ENCODE results near the gene RIC1. TPM values are rescaled to one million over a fixed set of nuclear protein-coding genes. Genes with fewer than 3 reads are reported as not detected.

The RIC1 gene
- total and polyA plus RNA-seq, 2 of the 13 experiments (the other 11 are each of a cell fraction or from before 2014, with no cell fraction given), result 18.2 to 19.0 TPM

DNA sequence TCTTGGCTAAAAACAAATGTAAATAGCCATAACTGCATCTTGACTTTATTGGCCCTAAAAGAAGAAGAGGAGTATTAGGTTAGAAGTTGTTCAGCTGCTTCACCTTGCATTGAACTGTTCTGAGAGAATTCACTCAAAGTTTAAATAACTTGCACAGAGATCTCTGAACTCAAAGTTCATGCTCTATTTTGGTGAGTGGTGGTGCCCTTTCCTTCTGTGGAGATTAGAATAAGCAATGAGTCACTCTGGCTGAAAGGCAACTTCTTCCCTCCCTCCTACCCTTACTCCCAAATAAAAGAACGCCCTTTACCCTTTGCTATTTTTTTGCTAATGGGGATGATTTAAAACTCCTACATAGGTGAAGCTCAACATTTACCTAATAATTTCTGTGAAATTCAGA is 155.1 kb downstream of the RIC1 start (continued):
- TF ChIP-seq, protein P1, sequence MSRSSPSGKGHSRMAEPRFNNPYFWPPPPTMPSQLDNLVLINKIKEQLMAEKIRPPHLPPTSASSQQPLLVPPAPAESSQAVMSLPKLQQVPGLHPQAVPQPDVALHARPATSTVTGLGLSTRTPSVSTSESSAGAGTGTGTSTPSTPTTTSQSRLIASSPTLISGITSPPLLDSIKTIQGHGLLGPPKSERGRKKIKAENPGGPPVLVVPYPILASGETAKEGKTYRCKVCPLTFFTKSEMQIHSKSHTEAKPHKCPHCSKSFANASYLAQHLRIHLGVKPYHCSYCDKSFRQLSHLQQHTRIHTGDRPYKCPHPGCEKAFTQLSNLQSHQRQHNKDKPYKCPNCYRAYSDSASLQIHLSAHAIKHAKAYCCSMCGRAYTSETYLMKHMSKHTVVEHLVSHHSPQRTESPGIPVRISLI (CRISPR knock-in tag; IDR thresholded peaks at IDR 0.05; ENCODE audit: borderline replicate concordance), result no peak
- TF ChIP-seq ESRRA (CRISPR knock-in tag; IDR thresholded peaks at IDR 0.05; ENCODE audit: low read depth), result no peak
- TF ChIP-seq POLR2A (IDR thresholded peaks at IDR 0.05; ENCODE audit: insufficient read depth in 1 of 2, low read depth in 2 of 2, low read length in 2 of 2), result no peak
- TF ChIP-seq, protein P2, sequence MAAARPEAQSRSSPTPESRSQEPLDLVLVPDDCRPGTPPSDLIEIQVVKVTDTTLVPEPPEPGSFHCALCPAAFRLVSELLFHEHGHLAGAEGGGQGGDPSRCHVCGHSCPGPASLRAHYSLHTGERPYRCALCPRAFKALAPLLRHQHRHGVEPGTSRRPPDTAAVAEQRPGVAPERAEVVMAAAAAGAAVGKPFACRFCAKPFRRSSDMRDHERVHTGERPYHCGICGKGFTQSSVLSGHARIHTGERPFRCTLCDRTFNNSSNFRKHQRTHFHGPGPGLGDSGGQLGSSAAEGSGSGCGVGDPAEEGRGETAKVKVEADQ (CRISPR knock-in tag; IDR thresholded peaks at IDR 0.05; ENCODE audit: borderline replicate concordance), result no peak
- no peak for TF ChIP-seq KLF6 (CRISPR knock-in tag; IDR thresholded peaks at IDR 0.05)
- peak; percentile 47; the same call in 1 of the 2 replicates for TF ChIP-seq RXRB (CRISPR knock-in tag; IDR thresholded peaks at IDR 0.05; ENCODE audit: borderline replicate concordance)
- TF ChIP-seq ZNF75D (CRISPR knock-in tag; IDR thresholded peaks at IDR 0.05; ENCODE audit: borderline replicate concordance), result no peak
- no peak for TF ChIP-seq ADNP (CRISPR knock-in tag; IDR thresholded peaks at IDR 0.05)
- TF ChIP-seq, protein P3, sequence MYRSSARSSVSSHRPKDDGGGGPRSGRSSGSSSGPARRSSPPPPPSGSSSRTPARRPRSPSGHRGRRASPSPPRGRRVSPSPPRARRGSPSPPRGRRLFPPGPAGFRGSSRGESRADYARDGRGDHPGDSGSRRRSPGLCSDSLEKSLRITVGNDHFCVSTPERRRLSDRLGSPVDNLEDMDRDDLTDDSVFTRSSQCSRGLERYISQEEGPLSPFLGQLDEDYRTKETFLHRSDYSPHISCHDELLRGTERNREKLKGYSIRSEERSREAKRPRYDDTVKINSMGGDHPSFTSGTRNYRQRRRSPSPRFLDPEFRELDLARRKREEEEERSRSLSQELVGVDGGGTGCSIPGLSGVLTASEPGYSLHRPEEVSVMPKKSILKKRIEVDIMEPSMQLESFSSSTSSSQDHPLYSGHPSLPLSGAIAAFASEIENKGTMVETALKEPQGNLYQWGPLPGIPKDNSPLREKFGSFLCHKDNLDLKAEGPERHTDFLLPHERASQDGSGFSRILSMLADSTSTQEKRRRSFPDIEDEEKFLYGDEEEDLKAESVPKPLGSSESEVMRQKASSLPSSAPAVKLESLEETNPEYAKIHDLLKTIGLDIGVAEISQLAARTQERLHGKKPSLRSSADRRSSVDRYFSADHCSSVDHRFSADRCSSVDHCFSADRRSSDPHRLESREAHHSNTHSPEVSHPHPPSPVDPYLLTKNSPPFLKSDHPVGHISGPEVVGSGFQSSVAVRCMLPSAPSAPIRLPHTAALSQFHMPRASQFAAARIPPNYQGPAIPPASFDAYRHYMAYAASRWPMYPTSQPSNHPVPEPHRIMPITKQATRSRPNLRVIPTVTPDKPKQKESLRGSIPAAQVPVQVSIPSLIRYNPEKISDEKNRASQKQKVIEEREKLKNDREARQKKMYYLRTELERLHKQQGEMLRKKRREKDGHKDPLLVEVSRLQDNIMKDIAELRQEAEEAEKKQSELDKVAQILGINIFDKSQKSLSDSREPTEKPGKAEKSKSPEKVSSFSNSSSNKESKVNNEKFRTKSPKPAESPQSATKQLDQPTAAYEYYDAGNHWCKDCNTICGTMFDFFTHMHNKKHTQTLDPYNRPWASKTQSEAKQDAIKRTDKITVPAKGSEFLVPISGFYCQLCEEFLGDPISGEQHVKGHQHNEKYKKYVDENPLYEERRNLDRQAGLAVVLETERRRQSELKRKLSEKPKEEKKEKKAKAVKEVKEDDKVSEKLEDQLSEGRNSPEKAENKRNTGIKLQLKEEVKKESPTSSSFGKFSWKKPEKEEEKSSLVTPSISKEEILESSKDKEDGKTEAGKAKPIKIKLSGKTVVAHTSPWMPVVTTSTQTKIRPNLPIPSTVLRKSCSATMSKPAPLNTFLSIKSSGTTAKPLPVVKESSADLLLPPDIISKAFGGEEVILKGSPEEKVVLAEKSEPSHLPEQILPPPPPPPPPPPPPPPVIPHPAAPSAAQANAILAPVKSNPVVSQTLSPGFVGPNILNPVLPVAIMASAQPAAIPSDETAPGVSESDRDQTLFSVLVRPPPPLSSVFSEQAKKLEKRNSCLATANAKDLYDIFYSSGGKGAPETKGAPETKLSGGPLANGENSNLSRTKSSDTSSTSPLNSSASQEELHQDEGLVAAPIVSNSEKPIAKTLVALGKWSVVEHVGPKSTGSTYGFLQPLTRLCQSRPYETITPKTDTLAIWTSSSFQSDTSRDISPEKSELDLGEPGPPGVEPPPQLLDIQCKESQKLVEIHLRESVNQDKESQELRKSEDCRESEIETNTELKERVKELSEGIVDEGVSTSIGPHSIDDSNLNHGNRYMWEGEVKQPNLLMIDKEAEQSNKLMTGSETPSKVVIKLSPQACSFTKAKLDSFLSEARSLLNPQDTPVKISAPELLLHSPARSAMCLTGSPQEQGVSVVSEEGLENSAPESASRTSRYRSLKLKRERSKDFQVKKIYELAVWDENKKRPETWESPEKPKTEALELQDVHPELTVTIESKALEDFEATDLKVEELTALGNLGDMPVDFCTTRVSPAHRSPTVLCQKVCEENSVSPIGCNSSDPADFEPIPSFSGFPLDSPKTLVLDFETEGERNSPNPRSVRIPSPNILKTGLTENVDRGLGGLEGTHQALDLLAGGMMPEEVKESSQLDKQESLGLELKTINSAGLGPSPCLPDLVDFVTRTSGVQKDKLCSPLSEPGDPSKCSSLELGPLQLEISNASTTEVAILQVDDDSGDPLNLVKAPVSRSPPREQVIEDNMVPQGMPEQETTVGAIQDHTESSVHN (CRISPR knock-in tag; IDR thresholded peaks at IDR 0.05), result no peak
- TF ChIP-seq, protein P4, sequence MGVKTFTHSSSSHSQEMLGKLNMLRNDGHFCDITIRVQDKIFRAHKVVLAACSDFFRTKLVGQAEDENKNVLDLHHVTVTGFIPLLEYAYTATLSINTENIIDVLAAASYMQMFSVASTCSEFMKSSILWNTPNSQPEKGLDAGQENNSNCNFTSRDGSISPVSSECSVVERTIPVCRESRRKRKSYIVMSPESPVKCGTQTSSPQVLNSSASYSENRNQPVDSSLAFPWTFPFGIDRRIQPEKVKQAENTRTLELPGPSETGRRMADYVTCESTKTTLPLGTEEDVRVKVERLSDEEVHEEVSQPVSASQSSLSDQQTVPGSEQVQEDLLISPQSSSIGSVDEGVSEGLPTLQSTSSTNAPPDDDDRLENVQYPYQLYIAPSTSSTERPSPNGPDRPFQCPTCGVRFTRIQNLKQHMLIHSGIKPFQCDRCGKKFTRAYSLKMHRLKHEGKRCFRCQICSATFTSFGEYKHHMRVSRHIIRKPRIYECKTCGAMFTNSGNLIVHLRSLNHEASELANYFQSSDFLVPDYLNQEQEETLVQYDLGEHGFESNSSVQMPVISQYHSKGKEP (CRISPR knock-in tag; IDR thresholded peaks at IDR 0.05), result no peak
- no peak for TF ChIP-seq PLRG1 (conservative IDR thresholded peaks at IDR 0.05)
- TF ChIP-seq, protein P5, sequence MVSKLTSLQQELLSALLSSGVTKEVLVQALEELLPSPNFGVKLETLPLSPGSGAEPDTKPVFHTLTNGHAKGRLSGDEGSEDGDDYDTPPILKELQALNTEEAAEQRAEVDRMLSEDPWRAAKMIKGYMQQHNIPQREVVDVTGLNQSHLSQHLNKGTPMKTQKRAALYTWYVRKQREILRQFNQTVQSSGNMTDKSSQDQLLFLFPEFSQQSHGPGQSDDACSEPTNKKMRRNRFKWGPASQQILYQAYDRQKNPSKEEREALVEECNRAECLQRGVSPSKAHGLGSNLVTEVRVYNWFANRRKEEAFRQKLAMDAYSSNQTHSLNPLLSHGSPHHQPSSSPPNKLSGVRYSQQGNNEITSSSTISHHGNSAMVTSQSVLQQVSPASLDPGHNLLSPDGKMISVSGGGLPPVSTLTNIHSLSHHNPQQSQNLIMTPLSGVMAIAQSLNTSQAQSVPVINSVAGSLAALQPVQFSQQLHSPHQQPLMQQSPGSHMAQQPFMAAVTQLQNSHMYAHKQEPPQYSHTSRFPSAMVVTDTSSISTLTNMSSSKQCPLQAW (CRISPR knock-in tag; IDR thresholded peaks at IDR 0.05), result no peak
